ENCODE data around the gene MED13L.

MED13L gene

GRCh38 chr12:116207274-116207673 is 70.2 kb downstream of the MED13L start:
- no peak for DNase-seq

DNA sequence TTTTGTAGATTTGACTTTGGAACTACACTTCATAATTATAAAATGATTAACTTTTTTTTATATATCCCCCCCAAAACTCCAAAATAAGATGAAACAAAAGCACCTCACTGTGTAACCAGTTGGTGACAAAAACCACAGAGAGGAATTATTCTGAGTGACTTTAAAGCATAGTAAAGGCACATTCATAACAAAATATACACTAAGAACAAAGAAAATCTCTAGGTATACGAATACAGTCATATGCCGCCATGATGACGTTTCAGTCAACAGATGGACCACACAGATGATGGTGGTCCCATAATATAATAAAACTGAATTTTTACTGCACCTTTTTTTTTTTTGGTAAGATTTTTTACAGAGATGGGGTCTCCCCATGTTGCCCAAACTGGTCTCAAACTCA is 70.7 kb downstream of the MED13L start:
- no peak for DNase-seq

- no peak for DNase-seq
Measured at GRCh38 chr12:116204785-116205184, 72.7 kb downstream of the MED13L start.

GRCh38 chr12:116204169-116204568 is 73.3 kb downstream of the MED13L start:
- no peak for DNase-seq

GRCh38 chr12:116202940-116203339 is 74.6 kb downstream of the MED13L start:
- no peak for DNase-seq

- DNase-seq: no peak
Measured at GRCh38 chr12:116202433-116202832, 75.1 kb downstream of the MED13L start.

DNA sequence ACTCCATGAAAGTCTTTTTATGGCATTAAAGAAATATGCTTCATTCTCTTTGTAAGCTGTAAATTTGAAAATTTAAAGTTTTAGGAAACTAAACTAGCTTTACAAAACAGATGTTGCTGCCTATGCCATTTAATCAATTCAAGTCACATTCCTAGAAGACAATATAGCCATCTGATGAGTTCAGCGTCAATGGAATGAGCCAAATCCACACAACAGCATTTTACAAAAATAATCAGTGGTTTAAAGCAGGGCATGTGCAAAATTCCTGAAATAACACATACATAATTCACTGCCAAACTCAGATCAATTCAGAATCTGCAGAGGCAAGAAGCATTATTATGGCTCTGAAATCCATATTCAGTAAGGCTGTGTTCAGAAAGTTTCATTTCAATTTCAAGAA is 75.6 kb downstream of the MED13L start:
- no peak for DNase-seq

DNA sequence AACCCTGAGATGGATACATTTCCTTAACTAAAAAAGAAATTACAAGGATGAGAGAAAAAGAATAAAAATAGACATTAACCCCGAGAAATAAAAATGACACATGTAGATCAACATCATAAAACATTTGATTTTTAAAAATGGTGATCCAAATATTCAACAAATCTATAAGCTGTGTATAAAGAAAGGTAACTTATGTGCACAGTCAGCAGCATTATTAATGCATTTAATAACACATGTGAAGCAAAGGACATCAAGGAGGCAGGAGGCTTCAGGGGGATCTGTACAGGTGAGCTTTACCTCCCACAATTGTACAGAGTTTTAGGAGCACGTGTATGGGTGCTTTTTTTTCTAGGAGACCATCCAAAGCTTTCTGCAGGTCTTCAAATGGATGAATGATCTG is 76.1 kb downstream of the MED13L start:
- no peak for DNase-seq

DNA sequence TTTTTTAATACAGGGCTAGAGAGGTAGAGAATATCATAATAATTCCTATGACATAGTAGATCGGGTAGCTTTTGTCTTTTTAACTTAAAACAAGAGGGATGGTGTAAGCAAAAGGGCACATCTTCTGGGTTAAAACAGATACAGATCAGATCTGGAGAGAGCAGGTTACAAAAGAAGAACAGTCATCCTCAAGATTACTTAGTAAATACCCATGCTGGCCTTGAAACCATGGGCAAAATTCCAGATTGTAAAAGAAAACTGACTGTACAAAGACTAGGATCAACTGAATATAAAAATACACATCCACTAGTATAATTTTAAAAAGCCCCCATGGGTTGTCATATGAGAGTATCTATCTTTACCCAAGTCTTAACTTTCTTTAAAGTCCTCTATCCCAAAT is 76.7 kb downstream of the MED13L start:
- no peak for DNase-seq

- no peak for DNase-seq
Measured at GRCh38 chr12:116199160-116199706, 78.3 kb downstream of the MED13L start.

DNA sequence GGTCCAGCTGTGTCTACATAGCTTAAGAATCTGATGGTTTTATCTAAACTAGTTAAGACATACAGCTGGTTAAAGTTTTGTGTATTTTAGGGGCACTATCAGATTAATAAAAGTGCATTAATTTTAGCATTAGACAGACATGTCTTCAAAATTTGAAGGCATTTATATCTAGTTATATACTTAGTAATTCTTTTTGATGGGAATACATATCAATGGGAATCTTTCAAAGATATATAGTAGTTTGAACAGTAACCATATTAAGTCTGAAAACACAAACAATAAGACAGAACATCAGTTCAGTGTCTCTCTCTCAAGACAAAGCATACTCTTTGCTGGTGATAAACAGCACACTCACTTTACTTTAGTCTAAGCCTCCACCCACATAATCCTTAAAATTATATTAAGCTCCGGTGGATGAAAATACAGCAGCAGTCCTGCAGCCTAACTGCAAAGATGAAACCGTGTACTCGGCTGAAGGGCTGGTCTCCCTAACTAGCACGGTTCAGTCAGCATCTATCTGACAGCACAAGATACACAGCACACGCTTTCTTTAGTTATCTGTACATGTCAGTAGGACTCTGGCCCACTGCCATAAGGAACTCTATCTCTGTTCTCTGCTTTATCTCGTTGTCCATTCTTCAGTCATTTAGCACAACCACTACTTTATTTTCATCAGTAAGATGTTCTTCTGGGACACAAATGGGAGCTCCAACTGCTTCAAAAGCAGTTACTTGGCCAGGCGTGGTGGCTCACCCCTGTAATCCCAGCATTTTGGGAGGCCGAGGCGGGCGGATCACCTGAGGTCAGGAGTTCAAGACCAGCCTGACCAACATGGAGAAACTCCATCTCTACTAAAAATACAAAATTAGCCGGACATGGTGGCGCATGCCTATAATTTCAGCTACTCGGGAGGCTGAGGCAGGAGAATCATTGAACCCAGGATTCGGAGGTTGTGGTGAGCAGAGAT is 80.5 kb downstream of the MED13L start:
- no peak for DNase-seq

DNA sequence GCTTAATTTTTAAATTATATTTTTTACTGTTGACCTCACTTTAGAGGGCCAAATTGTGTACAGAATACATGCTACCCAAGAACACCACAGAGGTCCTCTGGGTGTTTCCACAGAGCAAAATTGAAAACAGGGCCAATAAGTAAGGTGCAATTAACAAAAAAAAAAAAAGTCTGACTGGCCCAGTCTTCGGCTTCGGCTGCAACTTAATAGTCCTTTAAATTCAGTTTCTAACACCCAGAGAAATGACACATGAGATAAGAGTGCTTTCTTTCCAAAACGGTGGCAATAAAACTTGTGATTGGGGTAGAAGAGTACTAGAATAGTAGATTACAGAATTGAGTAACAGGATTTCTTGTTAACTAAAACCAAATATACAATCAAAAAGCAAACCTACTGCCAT is 81.3 kb downstream of the MED13L start:
- DNase-seq: no peak

DNA sequence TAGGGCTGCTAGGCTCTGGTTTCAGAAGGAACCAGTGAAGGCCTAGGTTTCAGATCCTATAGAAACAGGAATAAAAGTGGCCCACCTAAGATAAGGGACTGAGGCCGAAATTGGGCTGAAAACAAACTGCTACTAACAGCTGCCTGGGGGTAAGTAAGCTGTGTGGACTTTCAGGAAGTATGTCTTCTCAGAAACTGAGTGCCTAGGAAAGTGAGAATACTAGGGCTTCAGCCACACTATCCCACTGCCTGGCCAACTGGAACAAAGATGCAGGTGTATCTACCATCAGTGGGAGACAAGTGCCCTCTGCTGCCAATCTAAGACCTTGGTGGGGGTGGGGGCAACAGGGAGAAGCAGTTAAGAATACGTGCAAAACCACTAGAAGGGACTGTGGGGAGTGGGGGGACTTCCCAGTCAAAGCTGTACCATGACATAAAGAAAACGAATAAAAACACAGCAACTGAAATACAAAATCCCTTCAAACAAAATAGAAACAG is 82.5 kb downstream of the MED13L start:
- DNase-seq: peak; percentile 64

GRCh38 chr12:116189692-116190091 is 87.8 kb downstream of the MED13L start:
- DNase-seq: no peak

GRCh38 chr12:116188581-116188980 is 88.9 kb downstream of the MED13L start:
- DNase-seq: no peak

DNA sequence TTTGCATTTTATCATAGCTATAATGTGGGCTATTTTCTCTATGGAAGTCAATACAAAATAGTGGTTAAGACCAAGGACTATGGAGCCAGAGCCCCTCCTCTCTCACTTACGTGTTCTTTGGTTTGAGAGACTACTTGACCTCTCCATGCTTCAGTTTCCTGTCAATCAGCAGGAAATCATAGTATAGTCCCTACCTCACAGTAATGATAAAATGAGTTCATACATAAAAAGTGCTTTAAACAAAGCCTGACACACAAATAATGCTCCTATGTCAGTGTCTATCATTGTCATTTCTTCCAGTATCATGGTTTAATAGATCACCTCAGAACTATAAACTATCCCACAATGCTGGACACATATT is 90.4 kb downstream of the MED13L start:
- DNase-seq: no peak

DNA sequence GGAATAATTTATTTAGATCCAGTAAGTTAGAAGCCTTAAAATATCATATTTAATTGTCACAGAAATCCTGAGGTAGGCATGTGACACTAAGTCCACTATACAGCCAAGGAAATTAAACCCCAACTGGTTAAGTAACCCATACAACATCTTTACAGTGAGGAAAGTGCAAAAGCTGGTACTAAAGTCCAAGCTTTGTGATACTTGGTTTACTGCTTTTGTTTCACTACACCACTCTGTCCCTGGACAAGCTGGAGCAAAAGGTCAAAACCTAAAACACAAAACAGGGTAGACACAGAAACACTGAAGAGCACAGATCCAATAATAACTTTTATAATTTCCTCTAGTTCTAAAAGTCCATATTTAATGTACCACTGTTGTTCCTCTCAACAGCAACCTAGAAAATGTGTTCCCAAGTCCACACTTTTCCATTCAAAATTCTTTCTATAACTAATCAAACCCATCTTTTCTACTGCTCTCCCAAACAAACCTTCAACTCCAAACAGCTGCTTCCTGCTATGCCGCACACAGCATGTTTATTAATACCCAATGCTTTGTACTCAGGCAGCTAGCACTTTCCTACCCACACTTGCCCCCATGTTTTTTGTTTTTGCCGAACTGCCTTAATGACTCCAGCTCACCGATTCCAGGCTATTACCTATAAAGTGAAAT is 90.9 kb downstream of the MED13L start:
- no peak for DNase-seq

GRCh38 chr12:116184763-116185162 is 92.7 kb downstream of the MED13L start:
- no peak for DNase-seq

GRCh38 chr12:116183741-116184141 is 93.8 kb downstream of the MED13L start:
- DNase-seq: no peak

GRCh38 chr12:116182359-116183063 is 95.0 kb downstream of the MED13L start:
- DNase-seq: no peak

GRCh38 chr12:116180448-116180847 is 97.0 kb downstream of the MED13L start:
- DNase-seq: no peak

DNA sequence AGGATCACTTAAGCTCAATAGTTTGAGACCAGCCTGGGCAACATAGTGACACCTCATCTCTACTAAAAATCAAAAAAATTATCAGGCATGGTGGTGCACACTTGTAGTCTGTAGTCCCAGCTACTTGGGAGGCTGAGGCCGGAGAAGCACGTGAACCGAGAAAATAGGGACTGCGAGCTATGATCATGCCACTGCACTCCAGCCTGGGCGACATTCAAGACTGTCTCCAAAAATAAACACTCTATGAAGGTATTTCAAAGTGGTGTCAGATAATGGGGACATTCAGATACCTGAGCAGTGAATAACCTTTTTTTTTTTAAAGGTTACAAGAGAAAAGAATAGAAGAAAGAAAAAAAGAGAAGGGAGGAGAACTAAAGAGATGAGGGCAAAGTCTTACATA is 98.1 kb downstream of the MED13L start:
- no peak for DNase-seq

DNA sequence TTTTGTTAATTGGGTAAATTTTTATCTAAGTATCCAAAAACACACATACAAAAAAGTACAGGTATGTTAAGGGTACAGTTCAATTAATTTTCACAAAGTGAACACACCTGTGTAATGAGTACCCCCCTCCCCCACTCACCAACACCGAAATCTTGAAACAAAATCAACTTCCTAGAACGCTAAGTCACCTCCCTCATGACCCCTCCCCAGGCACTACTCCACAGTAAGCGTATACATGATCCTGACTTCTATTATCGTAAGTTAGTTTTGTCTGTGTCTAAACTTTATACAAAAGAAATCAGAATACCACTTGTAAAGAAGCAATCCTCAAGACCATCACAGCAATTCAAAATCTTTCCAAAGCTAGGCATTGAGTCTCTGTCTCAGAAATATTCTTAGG is 100.5 kb downstream of the MED13L start:
- no peak for DNase-seq

Measured in activated CD4-positive, alpha-beta T cell treated with anti-CD3 and anti-CD28 coated beads for 48 hours (primary cell).